Activated gamma-delta T cell (primary cell): Measurements from ENCODE around the gene PTPRZ1.

ENCODE experiments used
- DNase-seq: peaks from one replicate; lab custom pipeline; 2025; lab: John Stamatoyannopoulos, UW

Gene PTPRZ1

GRCh38 chr7:121891731-121892130 lies 18.8 kb downstream of the PTPRZ1 start:
- DNase-seq, result no peak

DNA sequence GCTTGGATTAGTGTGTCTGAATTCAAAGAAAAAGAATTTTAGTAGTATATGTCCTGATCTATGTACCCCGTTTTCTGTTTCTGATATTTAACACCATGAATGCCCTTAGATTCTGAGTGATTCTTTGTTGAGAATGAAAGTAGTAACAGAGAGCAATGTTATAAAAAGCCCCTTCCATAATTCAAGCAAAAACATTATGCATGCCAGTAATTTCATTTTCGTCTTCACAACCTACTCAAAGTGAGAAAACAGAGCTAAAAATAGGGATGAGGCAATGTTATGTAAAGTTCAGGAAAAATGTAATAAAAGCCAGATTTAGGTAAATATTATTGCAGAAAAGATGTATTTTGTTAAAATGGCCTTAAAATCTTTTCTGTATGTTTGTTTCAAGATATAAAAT lies 28.1 kb downstream of the PTPRZ1 start:
- no peak for DNase-seq

DNA sequence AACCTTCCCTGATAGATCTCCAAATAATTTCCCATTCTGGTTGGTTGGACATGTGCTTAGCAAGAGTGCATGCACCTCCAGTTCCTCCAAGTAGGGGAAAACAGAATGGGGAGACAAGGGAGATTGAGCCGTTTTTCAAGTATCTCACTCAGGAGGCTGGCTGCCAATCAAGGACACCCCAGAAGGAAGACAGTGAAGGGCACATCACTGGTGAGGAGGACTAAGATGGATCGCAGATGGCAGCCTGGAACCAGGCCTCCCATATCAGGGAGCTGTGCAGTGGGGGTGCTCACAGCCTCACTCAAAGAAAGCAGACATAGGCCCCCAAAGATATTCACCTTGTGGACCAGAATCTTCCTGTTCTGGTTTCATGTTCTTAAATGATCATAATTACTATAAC lies 31.2 kb downstream of the PTPRZ1 start:
- DNase-seq, result no peak

DNA sequence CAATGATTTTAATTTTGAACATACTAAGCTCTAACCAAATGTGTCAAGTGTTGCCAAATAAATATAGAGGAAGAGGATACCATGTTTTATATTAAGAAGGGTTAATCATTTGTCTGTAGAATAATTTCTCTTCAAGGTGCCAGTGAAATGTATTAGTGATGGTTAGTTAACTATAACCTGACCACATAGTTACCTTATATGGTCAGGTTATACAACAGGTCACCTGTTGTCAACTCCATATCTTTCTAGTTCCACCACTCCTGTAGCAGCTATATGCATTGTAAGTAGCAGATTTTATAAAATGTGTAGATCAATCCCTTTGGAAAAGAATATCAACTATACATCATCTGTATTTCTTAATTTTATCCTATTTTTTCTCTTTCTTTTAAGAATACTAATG lies 35.1 kb downstream of the PTPRZ1 start:
- DNase-seq, result no peak

- DNase-seq, result no peak
Observed at GRCh38 chr7:121909716-121910345, 36.9 kb downstream of the PTPRZ1 start.

- no peak for DNase-seq
Observed at GRCh38 chr7:121913947-121914675, 41.1 kb downstream of the PTPRZ1 start.

DNA sequence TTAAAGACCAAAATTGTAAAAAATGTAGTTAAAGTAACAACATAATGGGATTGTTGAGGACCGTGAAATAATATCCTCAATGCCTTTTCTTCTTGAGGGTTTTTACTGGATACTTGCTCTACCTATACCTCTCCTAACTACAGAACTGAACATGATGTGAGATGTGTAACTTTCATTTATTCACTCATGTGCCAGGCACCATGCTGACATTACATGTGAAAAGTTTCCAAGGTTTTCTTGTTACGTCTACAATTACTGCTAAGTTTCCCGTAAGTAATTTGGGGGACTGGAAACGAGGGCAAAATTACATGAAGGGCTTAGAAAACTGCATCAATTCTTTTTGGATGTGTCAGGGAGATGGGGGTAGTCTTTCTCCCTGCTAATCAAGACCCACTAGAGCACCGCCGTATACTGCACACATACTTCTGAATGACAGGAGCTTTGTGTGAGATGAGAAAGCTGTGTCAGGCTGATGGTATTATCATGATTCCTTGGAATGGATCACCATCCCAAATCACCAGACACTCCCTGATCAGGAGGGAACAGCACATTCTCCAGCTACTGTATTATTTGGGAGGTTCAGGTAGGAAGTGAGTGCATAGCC lies 41.8 kb downstream of the PTPRZ1 start:
- DNase-seq, result no peak

DNA sequence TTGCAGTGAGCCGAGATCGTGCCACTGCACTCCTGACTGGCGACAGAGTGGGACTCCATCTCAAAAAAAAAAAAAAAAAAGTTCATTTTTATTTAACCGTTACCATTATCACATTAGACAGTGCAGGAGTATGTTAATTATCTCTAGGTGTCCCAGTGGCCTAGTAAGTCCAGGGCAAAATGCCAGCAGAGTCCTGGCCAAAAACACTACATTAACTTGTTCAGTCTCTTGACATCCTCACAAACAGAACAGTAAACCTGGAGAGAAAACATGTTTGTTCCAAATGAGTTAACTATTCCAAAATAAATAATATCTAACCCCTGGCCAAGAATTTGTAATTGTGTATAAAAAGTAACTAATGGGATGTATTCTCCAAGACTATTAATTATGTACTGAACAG lies 43.2 kb downstream of the PTPRZ1 start:
- DNase-seq, result no peak

DNA sequence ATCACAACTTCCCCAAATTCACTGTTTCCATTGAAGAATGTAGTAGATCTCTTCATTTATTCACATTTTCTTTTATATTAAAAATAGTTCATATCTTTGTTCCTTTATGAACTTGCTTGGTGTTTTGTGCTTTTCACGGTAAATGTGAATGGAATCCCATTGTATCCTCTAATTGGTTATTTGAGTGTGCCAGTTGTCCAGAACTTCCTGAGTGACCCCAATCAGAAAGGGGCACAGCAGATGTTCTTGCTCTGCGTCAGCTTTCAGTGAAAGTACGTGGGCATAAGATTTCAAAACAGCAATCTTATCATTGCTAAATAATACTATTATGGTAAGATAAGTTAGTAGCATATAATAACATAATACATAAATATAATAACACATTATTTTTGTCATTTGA lies 47.0 kb downstream of the PTPRZ1 start:
- no peak for DNase-seq

GRCh38 chr7:121924269-121925186 lies 51.6 kb downstream of the PTPRZ1 start:
- no peak for DNase-seq

DNA sequence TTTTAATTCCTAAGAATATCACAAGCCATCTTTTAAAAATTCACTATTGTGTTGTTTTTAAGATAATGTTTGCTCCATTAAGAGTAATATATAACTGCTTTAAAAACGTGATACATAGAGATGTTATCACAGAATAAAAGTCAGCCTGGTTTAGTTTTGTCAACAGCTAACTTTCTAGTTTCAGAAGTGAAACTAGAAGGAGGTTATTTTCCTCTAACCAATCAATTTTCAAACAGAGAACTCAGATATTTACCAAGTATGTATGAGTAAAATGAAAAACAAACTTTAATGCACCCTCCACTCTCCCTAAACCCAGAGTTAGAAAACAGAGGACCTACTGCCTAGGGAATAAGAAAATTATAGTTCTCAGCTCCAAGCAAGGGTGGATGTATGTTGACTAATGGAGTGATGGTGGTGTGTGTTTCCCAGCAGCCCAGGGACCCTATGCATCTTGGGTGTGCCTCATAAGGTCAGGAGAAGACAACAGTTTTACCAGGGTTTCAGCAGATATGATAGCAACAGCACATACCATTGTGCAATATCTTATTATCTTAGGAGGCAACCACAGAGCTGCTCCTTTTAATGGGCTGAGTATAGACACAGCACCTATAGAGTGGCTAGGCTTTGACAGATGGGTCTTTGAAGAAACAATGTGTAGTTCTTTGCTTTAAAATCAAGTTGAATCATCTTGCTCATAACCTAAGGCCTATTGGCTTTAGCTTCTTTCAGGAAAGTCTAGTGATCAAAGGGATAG lies 58.4 kb downstream of the PTPRZ1 start:
- DNase-seq, result no peak

- no peak for DNase-seq
Observed at GRCh38 chr7:121932768-121933167, 59.8 kb downstream of the PTPRZ1 start.

DNA sequence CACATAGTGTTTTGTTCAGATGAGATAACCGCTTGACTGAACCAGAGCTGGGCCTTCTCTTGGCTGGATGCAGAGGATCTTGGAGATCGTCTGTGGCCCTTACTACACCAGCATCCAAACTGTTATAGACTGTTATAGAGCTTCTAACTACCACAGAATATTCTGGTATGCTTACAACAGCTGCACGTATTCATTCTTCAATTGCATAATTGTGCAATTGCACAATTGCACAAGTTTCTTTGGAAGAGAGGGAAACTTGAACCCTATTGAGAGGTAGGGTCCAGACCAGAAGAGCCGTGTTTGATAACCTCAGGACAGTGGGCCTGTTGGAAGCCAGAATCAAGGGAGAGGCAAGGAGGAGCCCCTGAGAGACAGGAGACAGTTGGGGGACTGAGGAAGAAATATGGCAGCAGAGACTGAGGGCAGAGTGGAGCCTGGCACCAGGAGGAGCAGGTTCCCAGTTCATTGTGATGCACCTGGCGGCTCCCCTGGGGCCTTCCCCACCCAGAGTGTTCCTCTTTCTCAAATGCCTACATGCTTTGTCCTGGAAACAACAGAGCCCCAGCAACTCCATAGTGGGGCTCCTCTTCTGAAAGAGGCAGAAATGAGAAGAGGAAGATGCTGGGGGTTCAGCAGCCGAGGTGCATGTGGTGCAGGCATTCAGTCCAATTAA lies 64.1 kb downstream of the PTPRZ1 start:
- no peak for DNase-seq

- DNase-seq, result no peak
Observed at GRCh38 chr7:121938429-121938996, 65.6 kb downstream of the PTPRZ1 start.

- DNase-seq, result no peak
Observed at GRCh38 chr7:121940918-121941317, 68.0 kb downstream of the PTPRZ1 start.

DNA sequence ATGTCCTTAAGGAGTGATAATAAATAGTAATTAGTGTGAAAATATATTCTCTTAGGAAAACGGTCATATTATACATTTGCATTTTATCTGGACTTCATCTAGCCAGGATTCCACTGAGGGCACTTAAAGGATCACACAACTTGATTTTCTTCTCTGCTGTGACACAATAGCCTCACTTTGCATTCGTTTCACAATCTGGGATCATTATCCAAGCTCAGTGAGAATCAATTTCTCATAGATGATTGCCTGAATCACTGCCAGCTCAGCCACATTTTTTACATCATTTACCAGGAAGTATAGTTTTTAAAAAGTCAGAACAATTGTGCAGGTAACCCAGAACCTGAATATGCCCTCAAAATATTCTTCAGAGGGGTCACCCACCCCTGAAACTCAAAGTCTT lies 68.9 kb downstream of the PTPRZ1 start:
- no peak for DNase-seq

DNA sequence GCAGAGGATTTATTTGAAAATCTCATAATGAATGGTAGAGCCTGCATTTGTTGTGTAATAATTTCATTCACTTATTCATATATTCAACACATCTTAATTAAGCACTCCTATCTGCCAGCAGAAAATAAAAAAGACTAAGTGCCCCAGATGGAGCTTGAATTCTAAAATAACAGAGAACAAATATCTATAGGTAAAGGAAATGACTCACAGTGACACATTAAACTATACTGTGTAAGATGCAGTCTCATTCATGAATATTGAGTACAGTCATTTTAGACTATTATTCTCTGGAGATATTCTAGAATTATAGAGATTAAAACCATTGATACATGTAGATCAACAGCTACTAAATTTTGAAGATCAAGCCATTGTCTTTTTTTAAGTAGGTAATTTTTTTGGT lies 72.1 kb downstream of the PTPRZ1 start:
- DNase-seq, result no peak

DNA sequence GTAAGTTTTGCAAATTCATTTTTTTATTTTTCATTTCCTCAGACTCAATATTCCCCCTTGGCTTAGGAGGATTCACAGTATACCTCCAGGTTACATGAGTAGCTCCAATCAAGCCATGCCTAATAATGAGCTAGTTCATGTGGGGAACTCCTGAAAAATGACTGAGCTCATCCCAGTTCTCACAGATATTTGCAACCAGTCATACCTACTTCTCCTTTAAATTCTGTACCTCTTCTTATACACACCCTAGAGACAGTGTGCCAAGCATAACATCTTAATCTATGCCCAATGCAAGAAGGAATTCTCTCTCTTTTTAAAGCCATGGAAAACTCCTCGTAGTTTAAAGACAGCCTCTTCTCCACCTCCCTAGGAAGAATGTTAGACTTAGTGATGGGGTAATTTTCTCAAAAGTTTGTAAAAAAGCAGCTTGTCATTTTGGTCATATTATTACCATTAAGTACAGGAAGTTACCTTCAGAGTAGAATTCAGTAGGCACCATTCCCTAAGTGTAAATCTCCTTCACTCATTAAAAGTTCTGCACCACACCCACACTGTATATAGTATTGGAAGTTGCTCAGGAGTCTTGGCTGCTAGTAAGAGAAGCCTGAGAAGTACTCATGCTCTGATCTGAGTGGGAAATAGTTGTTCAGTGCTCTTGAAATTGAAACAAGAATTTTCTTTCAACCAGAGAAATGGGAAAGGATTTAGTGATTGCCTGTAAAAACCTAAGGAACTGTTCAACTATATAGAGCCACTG lies 72.7 kb downstream of the PTPRZ1 start:
- DNase-seq, result no peak

DNA sequence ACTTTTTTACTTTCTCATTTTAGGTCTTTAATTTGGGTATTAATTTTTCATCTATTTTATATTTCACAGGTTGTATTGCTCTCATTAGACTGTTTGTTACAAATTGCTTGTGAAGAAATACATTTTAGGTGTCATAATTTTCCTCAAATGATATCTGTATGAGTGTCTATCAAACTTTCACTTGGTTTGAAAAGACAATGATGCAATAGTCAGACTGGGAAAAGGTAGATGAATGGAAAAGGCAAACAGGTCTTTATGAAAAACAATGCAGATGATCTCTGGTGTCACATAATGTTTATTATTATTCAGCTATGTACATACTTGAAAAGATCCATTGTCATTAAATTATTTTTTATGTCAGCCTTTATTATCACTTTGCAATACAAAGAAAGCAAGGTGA lies 80.2 kb downstream of the PTPRZ1 start:
- no peak for DNase-seq

- no peak for DNase-seq
Observed at GRCh38 chr7:121953601-121954000, 80.6 kb downstream of the PTPRZ1 start.
